ENCODE results near the gene TPP1.

TPP1 gene

GRCh38 chr11:6574816-6575715, 44.2 kb downstream of the TPP1 start:
- H3K4me3 ChIP-seq (ENCODE audit: low read length), result no peak overlapping the region
- DNase-seq (ENCODE audit: low read depth, low spot score), result no peak

- no peak for DNase-seq (ENCODE audit: low read depth, low spot score)
- no peak overlapping the region for H3K4me3 ChIP-seq (ENCODE audit: low read length)
These were observed 47.0 kb downstream of the TPP1 start for GRCh38 chr11:6572215-6572614.

- no peak for DNase-seq (ENCODE audit: low read depth, low spot score)
- H3K4me3 ChIP-seq (ENCODE audit: low read length), result no peak overlapping the region
These were observed 47.7 kb downstream of the TPP1 start for GRCh38 chr11:6571434-6572008.

- DNase-seq (ENCODE audit: low read depth, low spot score), result no peak
- H3K4me3 ChIP-seq (ENCODE audit: low read length), result no peak overlapping the region
These were observed 48.4 kb downstream of the TPP1 start for GRCh38 chr11:6570691-6571427.

GRCh38 chr11:6569706-6570105, 49.5 kb downstream of the TPP1 start:
- H3K4me3 ChIP-seq (ENCODE audit: low read length), result no peak overlapping the region
- DNase-seq (ENCODE audit: low read depth, low spot score), result no peak

- no peak overlapping the region for H3K4me3 ChIP-seq (ENCODE audit: low read length)
- no peak for DNase-seq (ENCODE audit: low read depth, low spot score)
These were observed 50.9 kb downstream of the TPP1 start for GRCh38 chr11:6568191-6568918.

- no peak for DNase-seq (ENCODE audit: low read depth, low spot score)
- H3K4me3 ChIP-seq (ENCODE audit: low read length), result no peak overlapping the region
These were observed 51.9 kb downstream of the TPP1 start for GRCh38 chr11:6567371-6567745.

GRCh38 chr11:6566704-6567370, 52.4 kb downstream of the TPP1 start:
- no peak for DNase-seq (ENCODE audit: low read depth, low spot score)
- no peak overlapping the region for H3K4me3 ChIP-seq (ENCODE audit: low read length)

- no peak for DNase-seq (ENCODE audit: low read depth, low spot score)
- H3K4me3 ChIP-seq (ENCODE audit: low read length), result no peak overlapping the region
These were observed 53.1 kb downstream of the TPP1 start for GRCh38 chr11:6565988-6566703.

GRCh38 chr11:6565325-6565724, 53.9 kb downstream of the TPP1 start:
- DNase-seq (ENCODE audit: low read depth, low spot score), result no peak
- no peak overlapping the region for H3K4me3 ChIP-seq (ENCODE audit: low read length)

GRCh38 chr11:6563667-6564066, 55.6 kb downstream of the TPP1 start:
- H3K4me3 ChIP-seq (ENCODE audit: low read length), result no peak overlapping the region
- no peak for DNase-seq (ENCODE audit: low read depth, low spot score)

GRCh38 chr11:6563121-6563619, 56.1 kb downstream of the TPP1 start:
- H3K4me3 ChIP-seq (ENCODE audit: low read length), result no peak overlapping the region
- no peak for DNase-seq (ENCODE audit: low read depth, low spot score)

All from Jurkat, Clone E6-1 (cell line).